ENCODE data around the gene STARD9. TPM values are rescaled to one million over a fixed set of nuclear protein-coding genes. Genes with fewer than 3 reads are reported as not detected.
"Not testable (repeated sequence)": the region's sequence is repeated elsewhere in the genome, so short reads cannot be mapped to it uniquely, and the experiment has no call there.

STARD9 gene
- total RNA-seq, 1 donor from 2014 or later: 0.91 TPM

DNA sequence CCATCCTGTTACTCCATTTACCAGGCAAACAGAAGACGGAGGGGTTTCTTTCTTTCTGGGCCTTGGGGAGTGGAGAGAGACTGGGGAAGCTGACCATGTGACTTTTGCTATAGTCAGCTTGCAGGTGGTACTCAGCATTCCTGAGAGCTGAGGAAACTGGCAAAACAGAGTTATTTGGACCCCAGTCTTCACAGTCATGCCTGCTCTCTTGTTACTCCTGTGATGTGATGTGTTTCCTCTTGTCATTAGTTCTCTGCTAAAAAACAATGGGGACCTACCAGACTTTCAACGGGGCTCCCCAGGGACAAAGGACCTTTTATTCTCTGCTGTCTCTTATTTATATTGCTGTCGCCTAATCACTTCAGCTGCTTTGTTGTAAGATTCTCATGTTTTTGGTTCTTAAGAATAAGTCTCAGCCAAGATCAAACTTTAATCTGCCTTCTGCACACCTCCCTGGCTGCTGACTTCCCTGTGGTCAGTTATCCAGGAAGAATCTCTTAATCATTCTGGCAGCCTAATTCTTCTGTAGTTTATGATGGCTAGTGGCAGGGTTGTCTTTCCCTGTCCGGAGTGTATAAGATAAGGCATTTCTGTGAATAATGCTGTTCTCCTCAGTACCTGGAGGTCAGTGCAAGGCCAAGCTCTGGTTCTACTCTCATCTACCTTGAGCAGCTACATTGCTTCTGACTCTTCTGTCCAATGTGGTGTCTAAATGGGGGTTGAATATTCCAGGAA is 8.8 kb downstream of the STARD9 start:
- no peak for DNase-seq (ENCODE audit: low spot score)
- ATAC-seq: no peak

DNA sequence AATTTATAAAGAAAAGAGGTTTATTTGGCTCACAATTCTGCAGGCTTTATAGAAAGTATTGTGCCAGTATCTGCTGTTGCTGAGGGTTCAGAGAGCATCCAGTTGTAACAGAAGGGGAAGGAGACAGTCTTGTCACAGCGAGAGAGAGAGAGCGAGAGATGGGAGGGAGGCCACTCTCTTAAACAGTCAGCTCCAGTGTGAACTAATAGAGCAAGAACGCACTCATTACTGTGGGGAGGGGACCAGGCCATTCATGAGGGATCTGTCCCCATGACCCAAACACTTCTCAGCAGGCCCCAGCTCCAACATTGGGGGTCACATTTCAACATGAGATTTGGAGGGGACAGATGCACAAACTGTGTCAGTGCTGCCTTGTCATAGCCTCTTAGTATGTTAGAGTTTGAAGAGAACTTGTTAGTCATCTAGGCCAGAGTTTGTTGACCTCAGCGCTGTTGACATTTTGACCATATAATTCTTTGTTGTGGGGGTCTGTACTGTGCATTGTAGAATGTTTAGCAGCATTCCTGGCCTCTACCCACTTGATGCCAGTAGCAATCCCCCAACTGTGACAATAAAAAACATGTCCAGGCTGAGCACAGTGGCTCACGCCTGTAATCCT is 15.3 kb downstream of the STARD9 start:
- DNase-seq (ENCODE audit: low spot score) (no peak), ATAC-seq (no peak)

DNA sequence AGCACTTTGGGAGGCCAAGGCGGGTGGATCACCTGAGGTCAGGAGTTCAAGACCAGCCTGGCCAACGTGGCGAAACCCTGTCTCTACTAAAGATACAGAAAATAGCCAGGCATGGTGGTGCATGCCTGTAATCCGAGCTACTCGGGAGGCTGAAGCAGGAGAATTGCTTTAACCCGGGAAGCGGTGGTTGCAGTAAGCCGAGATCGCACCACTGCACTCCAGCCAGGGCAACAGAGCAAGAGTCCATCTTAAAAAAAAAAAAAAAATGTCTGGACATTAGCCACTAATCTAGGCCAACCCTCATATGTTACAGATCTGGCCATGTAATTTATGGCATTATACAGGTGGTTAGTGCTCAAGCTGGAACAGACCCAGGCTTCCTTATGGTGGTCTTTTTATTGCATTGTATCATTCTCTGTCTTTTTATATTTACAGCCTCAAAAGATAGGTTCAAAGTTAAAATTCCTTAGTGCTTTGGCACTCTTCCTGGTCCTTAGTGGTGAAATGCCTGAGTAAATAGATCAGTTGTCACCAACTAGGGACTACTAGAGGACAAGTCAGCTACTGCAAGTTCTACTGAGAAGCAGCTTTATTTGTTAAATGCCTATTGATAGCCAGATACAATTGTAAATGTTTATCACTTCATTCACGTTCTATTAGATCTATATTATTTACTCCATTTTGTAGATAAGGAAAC is 16.0 kb downstream of the STARD9 start:
- ATAC-seq (peak; percentile 97), DNase-seq (ENCODE audit: low spot score) (no peak)

DNA sequence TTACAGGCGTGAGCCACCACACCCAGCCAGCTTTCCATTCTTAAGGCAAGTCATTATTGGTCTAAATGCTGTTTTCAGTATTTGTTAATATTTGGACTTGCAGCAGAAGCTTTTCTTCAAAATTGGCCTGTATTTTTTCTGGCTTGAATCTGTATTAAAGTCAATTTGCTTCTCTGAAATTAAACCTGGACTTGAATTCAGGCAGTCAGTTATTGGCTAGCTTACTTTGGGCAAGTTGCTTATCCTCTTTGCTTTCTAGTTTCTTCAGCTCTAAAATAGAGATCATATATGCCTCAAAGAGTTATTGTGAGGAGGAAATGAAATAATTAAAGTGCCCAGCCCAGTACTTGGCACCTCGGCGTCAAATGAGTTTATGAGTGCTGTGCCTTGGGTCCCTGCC is 17.3 kb downstream of the STARD9 start:
- ATAC-seq (no peak), DNase-seq (ENCODE audit: low spot score) (no peak)

DNA sequence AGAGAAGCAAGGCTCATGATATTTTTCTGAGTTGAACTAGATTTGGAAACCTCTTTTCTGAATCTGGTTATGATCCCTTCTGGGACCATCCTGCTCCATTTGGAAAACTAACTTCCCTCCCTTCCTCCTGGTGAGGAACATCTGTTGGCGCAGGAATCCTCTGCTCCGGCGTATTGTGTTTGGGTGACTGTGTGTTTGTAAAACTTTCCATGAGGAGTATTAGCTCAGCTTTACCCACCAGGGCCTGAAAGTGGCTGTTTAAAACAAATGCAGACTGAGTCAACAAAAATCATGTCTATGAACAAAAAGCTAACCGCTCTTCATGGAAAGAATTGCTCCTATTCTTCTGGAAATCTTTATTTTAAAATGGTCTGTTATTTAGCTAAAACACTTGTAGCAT is 17.7 kb downstream of the STARD9 start:
- ATAC-seq: no peak
- DNase-seq (ENCODE audit: low spot score): no peak

DNA sequence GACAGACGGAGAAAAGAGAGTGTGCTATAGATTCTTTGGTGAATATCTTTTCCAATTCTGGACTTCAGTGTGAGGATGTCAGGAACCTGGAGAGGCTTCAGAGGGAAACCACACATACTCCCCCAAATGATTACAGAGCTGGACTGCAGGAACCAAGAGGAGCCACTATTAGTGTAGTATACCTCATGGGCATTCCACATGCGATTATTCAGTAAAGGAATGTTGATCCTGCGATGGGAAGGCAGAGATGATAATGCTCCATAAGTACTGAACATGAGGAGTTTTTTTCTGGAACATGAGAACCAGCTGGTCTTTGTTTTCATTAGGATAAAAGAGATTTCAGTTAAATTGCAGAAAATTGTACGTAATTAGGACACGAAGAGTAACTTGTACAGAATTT is 18.7 kb downstream of the STARD9 start:
- DNase-seq (ENCODE audit: low spot score) (no peak), ATAC-seq (no peak)

DNA sequence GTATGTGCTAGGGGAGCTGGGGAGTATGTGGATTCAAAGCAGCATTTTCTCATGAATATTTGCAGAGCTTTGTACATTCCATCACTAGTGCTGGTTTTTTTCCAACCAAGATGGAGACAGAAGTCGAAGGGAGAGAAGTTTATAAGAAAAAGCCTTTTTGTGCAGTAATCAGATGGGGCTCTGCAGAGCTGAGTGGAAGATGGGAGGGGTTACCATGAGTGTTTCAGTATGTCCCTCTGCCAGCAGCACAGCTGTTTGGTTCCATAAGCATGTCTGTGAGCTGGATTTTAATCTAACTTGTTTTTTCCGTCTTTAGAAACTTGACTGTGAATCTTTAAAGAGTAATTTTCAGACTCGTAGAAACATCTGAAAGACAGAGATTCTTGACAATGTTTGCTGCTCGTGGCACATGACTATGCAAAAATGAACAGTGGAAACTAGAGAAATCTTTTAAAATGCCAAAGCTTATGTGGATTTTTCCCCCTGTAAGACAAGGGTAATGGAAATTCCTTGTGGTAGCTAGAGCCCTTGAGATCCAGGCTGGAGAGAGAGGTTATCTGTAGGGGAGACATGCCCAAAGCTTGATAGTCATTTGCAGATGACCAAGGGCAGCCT is 20.3 kb downstream of the STARD9 start:
- no peak for DNase-seq (ENCODE audit: low spot score)
- ATAC-seq: no peak

DNA sequence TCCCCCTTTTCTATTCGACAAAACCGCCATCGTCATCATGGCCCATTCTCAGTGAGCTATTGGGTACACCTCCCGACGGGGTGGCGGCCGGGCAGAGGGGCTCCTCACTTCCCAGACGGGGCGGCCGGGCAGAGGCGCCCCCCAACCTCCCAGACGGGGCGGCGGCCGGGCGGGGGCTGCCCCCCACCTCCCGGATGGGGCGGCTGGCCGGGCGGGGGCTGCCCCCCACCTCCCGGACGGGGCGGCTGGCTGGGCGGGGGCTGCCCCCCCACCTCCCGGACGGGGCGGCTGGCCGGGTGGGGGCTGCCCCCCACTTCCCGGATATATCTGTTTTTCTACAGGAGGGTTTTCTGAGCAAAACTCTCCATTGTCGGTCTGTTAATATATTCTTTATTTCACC is 25.9 kb downstream of the STARD9 start:
- ATAC-seq; DNase-seq (ENCODE audit: low spot score): not testable (repeated sequence)

DNA sequence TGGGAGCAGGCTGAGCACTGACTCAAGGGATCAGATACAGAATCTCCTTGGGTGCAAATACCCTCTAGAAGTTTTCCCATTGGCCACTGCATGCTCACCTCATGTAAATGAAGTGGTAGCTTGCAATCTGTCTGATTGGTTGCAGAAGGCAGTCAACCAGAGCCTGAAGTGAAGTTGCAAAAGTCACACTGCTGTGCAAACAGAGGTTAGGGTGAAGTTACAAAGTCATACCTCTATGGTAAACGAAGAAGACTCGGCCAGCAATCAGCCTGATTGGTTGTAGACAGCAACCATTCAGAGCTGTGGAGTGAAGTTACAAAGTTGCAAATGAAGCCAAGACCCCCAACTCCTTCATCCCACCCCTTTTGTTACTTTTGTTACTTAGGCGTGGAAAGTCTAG is 27.1 kb downstream of the STARD9 start:
- ATAC-seq (peak; percentile 38), DNase-seq (ENCODE audit: low spot score) (no peak)

DNA sequence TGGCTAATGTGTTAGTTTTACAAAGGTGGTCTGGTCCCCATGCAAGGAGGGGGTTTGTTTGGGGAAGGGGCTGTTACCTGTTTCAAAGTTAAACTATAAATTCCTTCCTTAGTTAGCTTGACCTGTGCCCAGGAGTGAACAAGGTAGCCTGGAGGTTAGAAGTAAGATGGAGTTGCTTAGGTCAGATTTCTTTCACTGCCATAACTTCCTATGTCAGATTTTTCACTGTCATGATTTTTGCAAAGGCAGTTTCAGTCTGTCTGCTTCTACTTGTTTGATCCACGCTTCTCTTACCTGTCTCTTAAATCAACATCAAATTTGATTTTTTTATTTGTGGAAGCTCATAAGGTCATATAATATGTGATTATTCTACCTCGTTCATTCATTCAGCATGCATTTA is 28.6 kb downstream of the STARD9 start:
- DNase-seq (ENCODE audit: low spot score) (no peak), ATAC-seq (no peak)

DNA sequence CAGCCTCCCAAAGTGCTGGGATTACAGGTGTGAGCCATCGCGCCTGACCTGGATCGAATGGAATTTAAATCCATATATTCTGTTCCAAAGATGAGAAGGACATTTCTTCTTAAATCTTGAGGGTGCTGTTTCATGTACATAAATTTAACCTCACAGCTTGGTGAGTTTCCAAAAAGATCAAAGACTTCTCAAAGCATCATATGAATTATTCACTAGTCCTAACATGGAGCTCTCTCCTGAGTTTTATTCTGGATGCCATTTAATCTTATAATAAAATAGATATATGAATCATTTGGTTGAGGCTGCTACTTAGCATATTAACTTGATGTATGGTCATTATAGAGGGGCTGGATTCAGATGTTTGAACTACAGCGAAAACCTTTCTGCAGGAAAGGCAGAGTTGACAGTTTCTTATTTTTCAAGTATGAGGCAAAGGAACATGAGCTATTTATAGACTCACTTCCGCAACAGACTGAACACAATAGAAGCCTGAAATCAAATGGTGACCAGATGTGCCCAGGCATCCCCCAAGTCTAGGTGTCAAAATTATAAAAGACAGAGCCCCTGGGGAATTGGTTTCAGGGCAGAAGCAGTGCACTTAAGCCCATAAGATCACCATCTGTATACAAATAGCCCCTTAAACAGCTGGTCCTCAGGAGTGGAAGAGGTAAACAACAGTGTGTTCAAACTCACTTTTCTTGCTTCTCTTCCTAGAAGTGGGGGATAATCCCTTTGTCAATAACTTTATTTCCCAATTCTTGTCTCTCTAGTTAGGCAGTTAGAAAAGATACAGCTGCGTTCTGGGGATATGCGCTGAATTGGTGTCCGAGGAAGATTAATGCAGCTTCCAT is 29.7 kb downstream of the STARD9 start:
- peak; percentile 44 for ATAC-seq
- DNase-seq (ENCODE audit: low spot score): no peak

DNA sequence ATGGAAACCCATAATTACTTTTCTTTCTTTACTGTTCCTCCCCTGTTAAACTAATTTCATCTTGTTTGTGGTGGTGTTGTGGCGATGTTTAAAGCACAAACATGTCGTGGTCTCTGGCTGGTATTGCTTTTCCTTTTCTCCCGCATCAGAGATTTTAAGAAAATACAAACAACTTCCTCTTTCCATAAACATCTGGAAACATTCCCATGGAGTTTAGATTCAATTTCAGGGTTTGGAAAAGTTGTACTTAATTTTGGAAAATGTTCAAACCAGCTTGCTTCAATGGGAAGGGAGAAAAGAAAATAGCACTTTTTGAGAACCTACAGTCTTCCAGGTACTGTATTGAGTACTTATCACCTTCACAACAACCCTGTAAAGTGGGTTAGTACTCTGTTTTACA is 30.4 kb downstream of the STARD9 start:
- DNase-seq (ENCODE audit: low spot score) (no peak), ATAC-seq (no peak)

DNA sequence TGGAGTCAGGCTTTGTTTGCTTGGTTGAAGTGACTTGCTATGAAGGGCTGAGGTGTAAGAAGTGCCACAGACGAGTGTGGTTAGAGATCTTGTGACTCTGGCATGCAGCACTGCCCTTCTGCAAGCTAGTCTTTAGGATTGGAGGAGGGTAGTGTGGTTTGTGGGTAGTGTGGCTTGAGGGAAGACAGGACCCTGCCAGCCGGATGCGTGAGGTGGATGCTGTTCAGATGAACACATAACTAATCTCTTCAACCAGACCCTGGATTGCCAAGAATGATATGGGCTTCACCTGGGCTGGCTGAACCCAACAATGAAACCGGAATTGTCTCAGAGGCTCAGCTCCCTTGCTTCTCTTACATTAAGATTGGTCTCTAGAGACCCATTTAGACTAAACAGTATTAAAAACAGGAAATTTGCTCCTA is 32.7 kb downstream of the STARD9 start:
- ATAC-seq (no peak), DNase-seq (ENCODE audit: low spot score) (no peak)

DNA sequence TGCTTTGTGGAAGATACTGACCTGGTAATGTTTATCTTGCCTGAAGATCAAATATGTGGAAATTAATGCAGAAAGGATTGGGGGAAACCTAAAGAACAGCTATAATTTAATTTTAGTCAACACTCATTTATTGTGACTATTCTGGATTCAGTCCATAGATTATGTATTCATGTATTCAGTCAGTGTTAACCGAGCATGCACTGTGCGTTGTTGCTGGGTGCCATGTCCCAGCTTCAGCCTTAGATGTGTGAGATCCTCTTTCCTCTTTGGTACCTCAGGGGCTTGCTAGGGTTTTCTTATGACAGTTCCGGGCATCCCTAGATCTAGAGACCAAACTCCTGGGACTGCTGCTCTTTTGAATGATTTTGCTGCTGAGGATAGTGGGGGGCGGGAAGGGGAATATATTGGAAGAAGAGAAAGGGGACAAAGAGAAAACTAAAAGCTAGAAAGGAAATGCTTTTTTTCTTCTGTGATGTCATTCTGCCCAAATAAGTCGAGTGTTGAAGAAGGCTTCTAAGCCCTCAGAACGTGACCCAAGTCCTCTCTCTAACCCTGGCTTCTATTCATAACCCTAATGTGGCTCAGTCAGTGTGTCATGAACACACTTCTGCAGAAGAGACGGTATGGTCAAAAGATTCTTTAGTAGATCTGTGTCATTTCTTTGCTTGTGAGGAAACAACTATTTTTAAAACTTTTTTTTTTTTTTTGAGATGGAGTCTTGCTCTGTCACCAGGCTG is 33.5 kb downstream of the STARD9 start:
- no peak for DNase-seq (ENCODE audit: low spot score)
- no peak for ATAC-seq

DNA sequence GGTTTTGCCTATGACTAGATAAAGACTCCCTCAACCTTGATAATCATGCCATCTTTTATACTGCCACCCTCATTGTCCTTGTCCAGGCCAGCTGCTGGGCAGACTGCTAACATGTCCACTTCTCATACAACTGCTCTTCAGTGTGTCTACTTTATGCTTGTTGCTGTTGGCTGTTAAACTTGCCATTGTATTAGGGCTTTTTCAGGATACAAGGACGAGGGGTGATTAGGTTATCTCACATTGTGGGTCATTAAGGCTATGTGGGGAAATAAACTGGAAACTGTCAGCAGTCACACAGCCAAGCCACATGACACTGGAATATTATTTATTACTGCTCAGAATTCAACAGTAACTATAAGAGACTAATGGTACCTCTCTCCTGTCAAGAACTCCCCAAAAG is 36.1 kb downstream of the STARD9 start:
- DNase-seq (ENCODE audit: low spot score): no peak
- ATAC-seq: peak; percentile 24

DNA sequence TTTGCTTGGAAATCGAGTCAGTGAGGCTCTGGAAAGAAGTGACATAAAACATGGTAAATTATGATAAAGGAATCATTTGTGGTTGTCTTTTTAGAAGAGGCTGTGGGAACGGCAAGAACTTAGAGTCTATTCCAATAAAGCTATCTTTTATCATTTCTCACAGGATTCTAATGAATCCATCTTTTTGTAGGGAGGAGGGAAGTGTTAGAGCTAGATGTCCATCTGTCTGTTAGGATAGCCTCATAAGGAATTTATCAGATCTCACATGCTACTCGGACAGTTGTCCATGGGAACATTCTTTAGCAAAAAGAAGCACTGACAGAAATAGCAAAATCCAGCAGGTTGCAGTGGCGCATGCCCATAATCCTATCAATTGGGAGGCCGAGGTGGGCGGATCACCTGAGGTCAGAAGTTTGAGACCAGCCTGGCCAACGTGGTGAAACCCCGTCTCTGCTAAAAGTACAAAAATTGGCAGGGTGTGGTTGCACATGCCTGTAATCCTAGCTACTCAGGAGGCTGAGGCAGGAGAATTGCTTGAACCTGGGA is 37.0 kb downstream of the STARD9 start:
- no peak for ATAC-seq

DNA sequence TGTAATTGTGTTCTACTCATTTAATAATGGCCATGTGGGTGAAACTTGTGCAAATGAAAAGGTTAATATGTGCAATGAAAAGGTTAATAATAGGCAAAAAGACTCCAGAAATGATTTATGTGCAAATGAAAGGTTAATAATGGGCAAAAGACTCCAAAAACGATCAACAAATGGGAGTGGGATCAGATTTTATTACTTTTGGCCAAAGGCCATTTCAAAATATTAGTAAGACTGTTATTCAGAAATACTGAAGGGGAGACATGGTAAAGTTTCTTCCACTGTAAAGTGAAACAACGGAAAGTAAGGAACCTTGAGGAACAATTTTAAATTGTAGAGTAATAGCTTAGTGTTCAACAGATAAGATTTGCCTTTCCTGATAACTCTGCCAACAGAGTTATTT is 40.7 kb downstream of the STARD9 start:
- no peak for ATAC-seq
- no peak for DNase-seq (ENCODE audit: low spot score)

More for the DNA sequence above, 37.0 kb downstream of the STARD9 start:
- DNase-seq (ENCODE audit: low spot score): no peak

DNA sequence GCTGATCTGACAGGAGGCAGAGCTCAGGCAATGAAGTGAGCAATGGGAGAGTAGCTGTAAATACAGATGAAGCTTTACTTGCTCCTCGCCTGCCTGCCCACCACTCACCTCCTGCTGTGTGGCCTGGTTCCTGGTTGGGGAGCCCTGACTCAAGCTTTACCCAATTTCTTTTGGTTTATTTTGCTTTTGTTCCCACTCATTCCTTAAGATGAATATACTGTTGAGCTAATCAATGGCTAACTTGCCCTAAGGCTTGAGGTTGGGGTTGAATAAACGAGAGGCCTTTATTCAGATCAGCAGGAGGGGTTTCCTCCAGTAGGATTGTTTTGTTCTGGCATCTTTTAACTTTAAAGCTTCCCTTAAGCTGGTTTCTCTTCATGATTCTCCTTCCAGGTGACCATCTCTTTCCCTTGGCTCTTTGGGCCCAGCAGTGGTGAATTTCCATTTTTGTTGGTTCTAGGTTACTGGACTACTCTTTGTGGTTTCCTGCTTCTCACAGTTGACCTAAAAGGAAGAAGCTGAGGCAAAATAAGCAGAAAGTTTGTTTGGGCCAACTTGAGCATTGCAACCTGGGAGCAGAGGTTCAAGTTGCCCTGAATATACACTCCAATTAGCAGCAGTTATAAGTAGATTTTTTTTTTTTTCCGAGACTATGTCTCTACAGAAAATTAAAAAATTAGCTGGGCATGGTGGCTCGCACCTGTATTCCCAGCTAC is 44.4 kb downstream of the STARD9 start:
- DNase-seq (ENCODE audit: low spot score) (no peak), ATAC-seq (no peak)

DNA sequence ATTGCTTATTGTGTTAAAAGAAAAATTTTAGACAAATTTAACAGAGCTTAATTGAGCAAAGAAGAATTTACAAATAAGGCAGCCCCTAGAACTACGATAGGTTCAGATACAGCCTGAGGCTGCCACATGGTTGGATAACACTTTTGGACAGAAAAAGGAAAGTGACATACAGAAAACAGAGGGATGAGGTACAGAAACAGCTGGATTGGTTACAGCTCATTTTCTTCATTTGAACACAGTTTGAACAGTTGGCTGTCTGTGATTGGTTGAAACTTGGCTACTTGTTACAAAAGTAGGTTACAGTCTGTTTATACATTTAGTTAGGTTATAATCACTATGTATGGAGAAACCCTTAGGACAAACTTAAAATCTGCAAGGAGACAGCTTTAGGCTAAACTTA is 46.0 kb downstream of the STARD9 start:
- DNase-seq (ENCODE audit: low spot score) (no peak), ATAC-seq (no peak)
